ENCODE measurements around the gene STX12.

DNA sequence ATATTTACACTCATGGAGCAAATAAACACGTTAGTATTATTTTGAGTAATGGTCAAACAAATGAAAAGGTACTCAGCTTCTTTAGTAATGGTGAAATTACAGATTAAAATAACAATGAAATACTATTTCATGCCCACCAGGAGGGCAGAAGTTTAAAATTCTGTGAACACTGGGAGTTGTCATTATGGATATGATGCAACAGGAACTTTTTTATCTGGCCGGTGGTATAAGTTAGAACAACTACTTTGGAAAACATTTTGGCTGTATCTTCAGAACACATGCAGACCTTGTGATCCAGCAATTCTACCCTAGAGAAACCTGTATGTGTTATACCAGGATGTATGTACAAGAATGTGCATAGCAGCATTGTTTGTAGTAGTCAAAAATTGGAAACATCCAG lies 34.4 kb downstream of the STX12 start:
- TF ChIP-seq, protein P1, sequence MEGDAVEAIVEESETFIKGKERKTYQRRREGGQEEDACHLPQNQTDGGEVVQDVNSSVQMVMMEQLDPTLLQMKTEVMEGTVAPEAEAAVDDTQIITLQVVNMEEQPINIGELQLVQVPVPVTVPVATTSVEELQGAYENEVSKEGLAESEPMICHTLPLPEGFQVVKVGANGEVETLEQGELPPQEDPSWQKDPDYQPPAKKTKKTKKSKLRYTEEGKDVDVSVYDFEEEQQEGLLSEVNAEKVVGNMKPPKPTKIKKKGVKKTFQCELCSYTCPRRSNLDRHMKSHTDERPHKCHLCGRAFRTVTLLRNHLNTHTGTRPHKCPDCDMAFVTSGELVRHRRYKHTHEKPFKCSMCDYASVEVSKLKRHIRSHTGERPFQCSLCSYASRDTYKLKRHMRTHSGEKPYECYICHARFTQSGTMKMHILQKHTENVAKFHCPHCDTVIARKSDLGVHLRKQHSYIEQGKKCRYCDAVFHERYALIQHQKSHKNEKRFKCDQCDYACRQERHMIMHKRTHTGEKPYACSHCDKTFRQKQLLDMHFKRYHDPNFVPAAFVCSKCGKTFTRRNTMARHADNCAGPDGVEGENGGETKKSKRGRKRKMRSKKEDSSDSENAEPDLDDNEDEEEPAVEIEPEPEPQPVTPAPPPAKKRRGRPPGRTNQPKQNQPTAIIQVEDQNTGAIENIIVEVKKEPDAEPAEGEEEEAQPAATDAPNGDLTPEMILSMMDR (conservative IDR thresholded peaks at IDR 0.05; ENCODE audit: low read depth, low read length) = no peak
- no peak for TF ChIP-seq EZH2 (IDR thresholded peaks at IDR 0.05; ENCODE audit: borderline replicate concordance, low read depth, low read length, poor library complexity, severe bottlenecking)

Measured in A673 (cell line).